ENCODE data around the gene FLRT1. TPM values are rescaled to one million over a fixed set of nuclear protein-coding genes. Genes with fewer than 3 reads are reported as not detected.
A peak's percentile ranks its signal among the peaks of the same experiment; 100 is the strongest.

FLRT1 gene
- total and polyA plus RNA-seq, 4 experiments from 2014 or later = not detected

GRCh38 chr11:64000740-64001483 is 34.8 kb upstream of the FLRT1 start:
- intact Hi-C loops (cut with micrococcal nuclease) = loop anchor here (1.0 to 10.0 kb wide), 3 partner anchors 147 to 304 kb away; partner anchors contain the start of genes CATSPERZ and ESRRA
- ChIA-PET POLR2A (ENCODE audit: partially characterized antibody) (interaction anchor here (0.6 to 2.4 kb wide), 11 partner anchors 13 to 304 kb away, joined by 3 to 10 read pairs (median 3); partner anchors contain the start of genes COX8A, FERMT3, OTUB1 and STIP1), CTCF (ENCODE audit: partially characterized antibody) (interaction anchor here (0.7 to 4.6 kb wide), 22 partner anchors 10 to 1116 kb away, joined by 3 to 114 read pairs (median 4); partner anchors contain the start of genes CCDC88B, MARK2, PRDX5 and TRMT112)
- H3K27ac Mint-ChIP-seq = no peak overlapping the region
- H3K4me3 ChIP-seq (ENCODE audit: low read length in 2 of 2) = peak overlapping the region in 1 of 2 donors; percentile 28
- peaks cover 0 to 5% (median 0%) of the 10 kb centered on the region in 8 donors for H3K9me3 Mint-ChIP-seq
- H3K36me3 Mint-ChIP-seq = peaks cover 3 to 21% of the 10 kb centered on the region in 2 donors
- H3K4me1 Mint-ChIP-seq = peaks cover 0 to 5% (median 3%) of the 10 kb centered on the region in 4 donors
- no peak for DNase-seq
- H3K27me3 Mint-ChIP-seq = peaks cover 0 to under 1% of the 10 kb centered on the region in 2 donors
- no peaks in the 10 kb centered on the region for H3K27me3 ChIP-seq (ENCODE audit: insufficient read depth, low read length)
- peak overlapping the region in 6 of 8 donors; percentile 32 to 75 (median 56) for H3K4me3 Mint-ChIP-seq
- no peaks in the 10 kb centered on the region for H3K9me3 ChIP-seq (ENCODE audit: control insufficient read depth in 1 of 2, low read length in 2 of 2)
- H3K36me3 ChIP-seq (ENCODE audit: insufficient read depth, low read length) = peaks cover 18% of the 10 kb centered on the region
- H3K4me1 ChIP-seq (ENCODE audit: insufficient read depth, low read length) = peaks cover 8% of the 10 kb centered on the region
- H3K27ac ChIP-seq (ENCODE audit: low read depth, low read length) = no peak overlapping the region

- peaks cover 8% of the 10 kb centered on the region for H3K4me1 ChIP-seq (ENCODE audit: insufficient read depth, low read length)
- no peaks in the 10 kb centered on the region for H3K27me3 ChIP-seq (ENCODE audit: insufficient read depth, low read length)
- ChIA-PET CTCF (ENCODE audit: partially characterized antibody) (interaction anchor here (0.8 to 4.6 kb wide), 15 partner anchors 11 to 1117 kb away, joined by 3 to 114 read pairs (median 4); partner anchors contain the start of genes CCDC88B and MARK2), POLR2A (ENCODE audit: partially characterized antibody) (interaction anchor here (0.8 to 2.4 kb wide), 3 partner anchors 14 to 150 kb away, joined by 3 to 10 read pairs (median 9); no protein-coding TSS in a partner anchor)
- intact Hi-C loops (cut with micrococcal nuclease) = loop anchor here (10.0 kb wide), 1 partner anchor 303 kb away; the partner anchor contains the start of genes CATSPERZ and ESRRA
- H3K9me3 ChIP-seq (ENCODE audit: control insufficient read depth in 1 of 2, low read length in 2 of 2) = no peaks in the 10 kb centered on the region
- no peak overlapping the region for H3K4me3 ChIP-seq (ENCODE audit: low read length in 2 of 2)
- Mint-ChIP-seq H3K36me3 (peaks cover 3 to 16% of the 10 kb centered on the region in 2 donors), H3K9me3 (peaks cover 0 to 5% (median 0%) of the 10 kb centered on the region in 8 donors), H3K4me3 (peak overlapping the region in 6 of 8 donors; percentile 25 to 75 (median 54)), H3K27me3 (peaks cover 6% of the 10 kb centered on the region in 2 donors), H3K27ac (peak overlapping the region in 2 of 7 donors; percentile 4 to 36), H3K4me1 (peaks cover 0 to 8% (median 4%) of the 10 kb centered on the region in 4 donors)
- no peak overlapping the region for H3K27ac ChIP-seq (ENCODE audit: low read depth, low read length)
- peaks cover 12% of the 10 kb centered on the region for H3K36me3 ChIP-seq (ENCODE audit: insufficient read depth, low read length)
- no peak for DNase-seq
Observed at GRCh38 chr11:64001484-64002420, 34.0 kb upstream of the FLRT1 start.

GRCh38 chr11:64003807-64004589 is 31.7 kb upstream of the FLRT1 start:
- H3K4me3 Mint-ChIP-seq = no peak overlapping the region
- Histone ChIP-seq H3K36me3 (ENCODE audit: insufficient read depth, low read length) (no peaks in the 10 kb centered on the region), H3K4me1 (ENCODE audit: insufficient read depth, low read length) (peaks cover 19% of the 10 kb centered on the region), H3K27ac (ENCODE audit: low read depth, low read length) (no peak overlapping the region), H3K27me3 (ENCODE audit: insufficient read depth, low read length) (no peaks in the 10 kb centered on the region), H3K9me3 (ENCODE audit: control insufficient read depth in 1 of 2, low read length in 2 of 2) (no peaks in the 10 kb centered on the region), H3K4me3 (ENCODE audit: low read length in 2 of 2) (no peak overlapping the region)
- H3K36me3 Mint-ChIP-seq = peaks cover 0 to 1% of the 10 kb centered on the region in 2 donors
- no peak for DNase-seq
- H3K27ac Mint-ChIP-seq = no peak overlapping the region
- peaks cover 0 to 1% (median 0%) of the 10 kb centered on the region in 8 donors for H3K9me3 Mint-ChIP-seq
- intact Hi-C loops (cut with micrococcal nuclease) = loop anchor here (10.0 kb wide), 1 partner anchor 301 kb away; the partner anchor contains the start of genes CATSPERZ and ESRRA
- ChIA-PET CTCF (ENCODE audit: partially characterized antibody) (interaction anchor here (1.3 to 4.6 kb wide), 3 partner anchors 146 to 166 kb away, joined by 3 to 114 read pairs (median 6); no protein-coding TSS in a partner anchor), POLR2A (ENCODE audit: partially characterized antibody) (no interaction called here)
- peaks cover 19 to 23% of the 10 kb centered on the region in 2 donors for H3K27me3 Mint-ChIP-seq
- H3K4me1 Mint-ChIP-seq = peaks cover 8 to 18% (median 14%) of the 10 kb centered on the region in 4 donors

GRCh38 chr11:64004590-64004984 is 31.1 kb upstream of the FLRT1 start:
- H3K36me3 Mint-ChIP-seq = peaks cover 0 to 1% of the 10 kb centered on the region in 2 donors
- no peaks in the 10 kb centered on the region for H3K36me3 ChIP-seq (ENCODE audit: insufficient read depth, low read length)
- DNase-seq = no peak
- peaks cover 19 to 24% of the 10 kb centered on the region in 2 donors for H3K27me3 Mint-ChIP-seq
- H3K4me1 Mint-ChIP-seq = peaks cover 8 to 18% (median 14%) of the 10 kb centered on the region in 4 donors
- intact Hi-C loops (cut with micrococcal nuclease) = loop anchor here (10.0 kb wide), 1 partner anchor 300 kb away; the partner anchor contains the start of genes CATSPERZ and ESRRA
- ChIA-PET POLR2A (ENCODE audit: partially characterized antibody) (no interaction called here), CTCF (ENCODE audit: partially characterized antibody) (interaction anchor here (1.3 to 1.9 kb wide), 2 partner anchors 148 to 167 kb away, joined by 3 to 6 read pairs; no protein-coding TSS in a partner anchor)
- H3K27ac Mint-ChIP-seq = no peak overlapping the region
- H3K4me1 ChIP-seq (ENCODE audit: insufficient read depth, low read length) = peaks cover 17% of the 10 kb centered on the region
- H3K27ac ChIP-seq (ENCODE audit: low read depth, low read length) = no peak overlapping the region
- no peaks in the 10 kb centered on the region for H3K27me3 ChIP-seq (ENCODE audit: insufficient read depth, low read length)
- H3K4me3 Mint-ChIP-seq = no peak overlapping the region
- H3K9me3 ChIP-seq (ENCODE audit: control insufficient read depth in 1 of 2, low read length in 2 of 2) = no peaks in the 10 kb centered on the region
- no peak overlapping the region for H3K4me3 ChIP-seq (ENCODE audit: low read length in 2 of 2)
- H3K9me3 Mint-ChIP-seq = peaks cover 0 to 1% (median 0%) of the 10 kb centered on the region in 8 donors

GRCh38 chr11:64005691-64006090 is 30.0 kb upstream of the FLRT1 start:
- H3K4me3 Mint-ChIP-seq = no peak overlapping the region

GRCh38 chr11:64006398-64006797 is 29.3 kb upstream of the FLRT1 start:
- ChIA-PET CTCF (ENCODE audit: partially characterized antibody) (interaction anchor here (0.5 to 1.1 kb wide), 2 partner anchors 146 to 297 kb away, joined by 3 to 4 read pairs; no protein-coding TSS in a partner anchor), POLR2A (ENCODE audit: partially characterized antibody) (interaction anchor here (1.0 kb wide), 1 partner anchor 146 kb away, joined by 3 read pairs; no protein-coding TSS in a partner anchor)
- peaks cover 11% of the 10 kb centered on the region for H3K4me1 ChIP-seq (ENCODE audit: insufficient read depth, low read length)
- peaks cover 8 to 18% (median 13%) of the 10 kb centered on the region in 4 donors for H3K4me1 Mint-ChIP-seq
- no peaks in the 10 kb centered on the region for H3K36me3 ChIP-seq (ENCODE audit: insufficient read depth, low read length)
- peaks cover 0 to 6% (median 0%) of the 10 kb centered on the region in 8 donors for H3K9me3 Mint-ChIP-seq
- H3K27me3 Mint-ChIP-seq = peaks cover 20 to 24% of the 10 kb centered on the region in 2 donors
- H3K27me3 ChIP-seq (ENCODE audit: insufficient read depth, low read length) = no peaks in the 10 kb centered on the region
- no peak overlapping the region for H3K4me3 Mint-ChIP-seq
- no peak overlapping the region for H3K27ac ChIP-seq (ENCODE audit: low read depth, low read length)
- H3K9me3 ChIP-seq (ENCODE audit: control insufficient read depth in 1 of 2, low read length in 2 of 2) = no peaks in the 10 kb centered on the region
- H3K4me3 ChIP-seq (ENCODE audit: low read length in 2 of 2) = no peak overlapping the region
- no peak for DNase-seq
- H3K27ac Mint-ChIP-seq = no peak overlapping the region
- intact Hi-C loops (cut with micrococcal nuclease) = loop anchor here (10.0 kb wide), 1 partner anchor 298 kb away; the partner anchor contains the start of genes CATSPERZ and ESRRA
- peaks cover 0 to 1% of the 10 kb centered on the region in 2 donors for H3K36me3 Mint-ChIP-seq

More at GRCh38 chr11:64005691-64006090, 30.0 kb upstream of the FLRT1 start:
- Mint-ChIP-seq H3K36me3 (peaks cover 0 to 1% of the 10 kb centered on the region in 2 donors), H3K4me1 (peaks cover 8 to 18% (median 14%) of the 10 kb centered on the region in 4 donors), H3K27ac (no peak overlapping the region), H3K9me3 (peaks cover 0 to 6% (median 0%) of the 10 kb centered on the region in 8 donors), H3K27me3 (peaks cover 20 to 24% of the 10 kb centered on the region in 2 donors)
- Histone ChIP-seq H3K27ac (ENCODE audit: low read depth, low read length) (no peak overlapping the region), H3K27me3 (ENCODE audit: insufficient read depth, low read length) (no peaks in the 10 kb centered on the region), H3K4me3 (ENCODE audit: low read length in 2 of 2) (no peak overlapping the region), H3K4me1 (ENCODE audit: insufficient read depth, low read length) (peaks cover 11% of the 10 kb centered on the region), H3K36me3 (ENCODE audit: insufficient read depth, low read length) (no peaks in the 10 kb centered on the region), H3K9me3 (ENCODE audit: control insufficient read depth in 1 of 2, low read length in 2 of 2) (no peaks in the 10 kb centered on the region)
- ChIA-PET CTCF (ENCODE audit: partially characterized antibody) (interaction anchor here (1.1 to 1.9 kb wide), 2 partner anchors 146 to 168 kb away, joined by 3 to 6 read pairs; no protein-coding TSS in a partner anchor), POLR2A (ENCODE audit: partially characterized antibody) (no interaction called here)
- DNase-seq = no peak
- intact Hi-C loops (cut with micrococcal nuclease) = loop anchor here (10.0 kb wide), 1 partner anchor 299 kb away; the partner anchor contains the start of genes CATSPERZ and ESRRA
